A549 (cell line): Measurements from ENCODE around the gene SAP25. TPM values are rescaled to one million over a fixed set of nuclear protein-coding genes. Genes with fewer than 3 reads are reported as not detected.

Source experiments
- ATAC-seq, 2 experiments: fragments of 200-7000 bp in 1 of 2; fragments of >200 bp in 1 of 2; cut with Nextera tagmentation in 1 of 2; cut with Tn5 transposase in 1 of 2; 3 replicates each; pipeline versions ENCODE4 v1.8.0 to v1.9.1; 2018 to 2020; ENCODE audit warnings: mild to moderate bottlenecking in 1 of 2, moderate library complexity in 1 of 2
- CTCF ChIA-PET: fragments of 300-600 bp; sonication (Branson Sonifier 250); formaldehyde crosslinking; extraction: SDS; loops from one replicate; lab custom pipeline; 2021; ENCODE audit warnings: antibody characterized with exemption, inconsistent platforms; lab: Yijun Ruan, JAX
- POLR2A ChIA-PET: fragments of 350-600 bp; formaldehyde crosslinking; extraction: SDS; loops from one replicate; lab custom pipeline; 2021; ENCODE audit warnings: antibody characterized with exemption, inconsistent platforms; lab: Yijun Ruan, JAX
- DNase-seq, 2 experiments: peaks; one replicate each; pipeline versions ENCODE4 v3.0.0 to v3.0.0-alpha.2; 2011 to 2016; ENCODE audit warnings: low read depth in 1 of 2, low spot score in 1 of 2
- FAIRE-seq: peaks from 2 replicates; lab custom pipeline; 2011; peaks lifted over from hg19 to GRCh38; lab: Jason Lieb, UNC
- H3K27ac ChIP-seq, 2 experiments: fragments of >200 bp; sonication (Bioruptor Twin); formaldehyde crosslinking; 3 replicates each; pipeline ENCODE4 v1.5.1; 2016 to 2017
- H3K4me1 ChIP-seq: fragments of >200 bp; sonication (Bioruptor Twin); formaldehyde crosslinking; 3 replicates; pipeline ENCODE4 v1.6.1; 2016
- H3K4me2 ChIP-seq: fragments of >200 bp; sonication (Bioruptor Twin); formaldehyde crosslinking; 3 replicates; pipeline ENCODE4 v1.6.1; 2016
- H3K4me3 ChIP-seq: fragments of >200 bp; sonication (Bioruptor Twin); formaldehyde crosslinking; 3 replicates; pipeline ENCODE4 v1.5.1; 2016
- H3K9me3 ChIP-seq: fragments of >200 bp; sonication (Bioruptor Twin); formaldehyde crosslinking; 3 replicates; pipeline ENCODE4 v1.6.1; 2016
- BHLHE40 ChIP-seq: IDR thresholded peaks from 2 replicates; pipeline ENCODE4 v1.6.1; 2012; ENCODE audit warnings: low read depth, low read length, inconsistent platforms
- CBX2 ChIP-seq: fragments of 200-600 bp; sonication (generic); IDR thresholded peaks from 2 replicates; pipeline ENCODE4 v1.6.1; 2016; ENCODE audit warnings: low read depth, mild to moderate bottlenecking, borderline replicate concordance
- CEBPB ChIP-seq, 2 experiments: fragments of >200 bp in 1 of 2; sonication (Bioruptor Twin) in 1 of 2; formaldehyde crosslinking in 1 of 2; IDR thresholded peaks; 2 replicates each; pipeline ENCODE4 v1.6.1; 2012 to 2016
- CHD4 ChIP-seq: fragments of 200-600 bp; sonication (generic); IDR thresholded peaks from 2 replicates; pipeline ENCODE4 v1.6.1; 2016; ENCODE audit warnings: antibody characterized with exemption, mild to moderate bottlenecking, borderline replicate concordance
- EHF ChIP-seq: fragments of 250-450 bp; sonication (Bioruptor Pico); IDR thresholded peaks from 2 replicates; pipeline ENCODE4 v1.5.0; 2020; ENCODE audit warnings: mild to moderate bottlenecking
- EHMT2 ChIP-seq: fragments of 200-600 bp; sonication (generic); IDR thresholded peaks from 2 replicates; pipeline ENCODE4 v1.6.1; 2016; ENCODE audit warnings: antibody characterized with exemption, low read depth, mild to moderate bottlenecking, moderate library complexity
- ESRRA ChIP-seq: fragments of 150-350 bp; IDR thresholded peaks from 2 replicates; pipeline ENCODE4 v1.6.1; 2014; ENCODE audit warnings: mild to moderate bottlenecking, low read length, borderline replicate concordance
- HOXB5 ChIP-seq: fragments of 250-450 bp; sonication (Bioruptor Pico); IDR thresholded peaks from 2 replicates; pipeline ENCODE4 v1.5.0; 2020; ENCODE audit warnings: mild to moderate bottlenecking, moderate library complexity
- NPAS2 ChIP-seq: fragments of 250-450 bp; sonication (Bioruptor Pico); IDR thresholded peaks from 2 replicates; pipeline ENCODE4 v1.8.0; 2022; ENCODE audit warnings: mild to moderate bottlenecking, moderate library complexity, borderline replicate concordance
- NR3C1 ChIP-seq: fragments of >200 bp; sonication (Bioruptor Twin); formaldehyde crosslinking; IDR thresholded peaks from 3 replicates; pipeline ENCODE4 v1.6.1; 2017
- PHF8 ChIP-seq: fragments of 200-600 bp; sonication (generic); IDR thresholded peaks from 2 replicates; pipeline ENCODE4 v1.6.1; 2016; ENCODE audit warnings: low read depth, mild to moderate bottlenecking, antibody characterized with exemption, moderate library complexity, borderline replicate concordance
- POLR2A ChIP-seq: IDR thresholded peaks from 2 replicates; pipeline ENCODE4 v1.6.1; 2012; ENCODE audit warnings: mild to moderate bottlenecking, low read length
- POLR2AphosphoS2 ChIP-seq: conservative IDR thresholded peaks from 2 replicates; pipeline ENCODE4 v1.6.1; 2012; ENCODE audit warnings: low read length, improper control_type of control experiment, inconsistent platforms
- RAD21 ChIP-seq, 2 experiments: fragments of >200 bp in 1 of 2; sonication (Bioruptor Twin) in 1 of 2; formaldehyde crosslinking in 1 of 2; IDR thresholded peaks in 1 of 2; conservative IDR thresholded peaks in 1 of 2; 2 replicates in 1 of 2; 3 replicates in 1 of 2; pipeline ENCODE4 v1.6.1; 2012 to 2018; ENCODE audit warnings: inconsistent platforms in 1 of 2
- RCOR1 ChIP-seq: fragments of 150-350 bp; IDR thresholded peaks from 2 replicates; pipeline ENCODE4 v1.6.1; 2014; ENCODE audit warnings: antibody characterized with exemption, low read length, low read depth
- RFX5 ChIP-seq: fragments of 450-650 bp; IDR thresholded peaks from 2 replicates; pipeline ENCODE4 v1.7.1; 2014; ENCODE audit warnings: antibody characterized with exemption, mild to moderate bottlenecking, moderate library complexity
- RNF2 ChIP-seq: fragments of 200-600 bp; sonication (generic); IDR thresholded peaks from 2 replicates; pipeline ENCODE4 v1.6.1; 2016; ENCODE audit warnings: low read depth, mild to moderate bottlenecking, antibody characterized with exemption, moderate library complexity, borderline replicate concordance
- SMC3 ChIP-seq: fragments of >200 bp; sonication (Bioruptor Twin); formaldehyde crosslinking; IDR thresholded peaks from 3 replicates; pipeline ENCODE4 v1.6.1; 2018; ENCODE audit warnings: inconsistent platforms
- SREBF2 ChIP-seq: fragments of 450-650 bp; IDR thresholded peaks from 2 replicates; pipeline ENCODE4 v1.6.1; 2014; ENCODE audit warnings: mild to moderate bottlenecking, moderate library complexity
- WGBS: methylation state at CpG from one replicate; pipeline ENCODE4 v1.1.6; 2017; ENCODE audit errors: missing lambda C conversion rate; 5-methylcytosine and 5-hydroxymethylcytosine counted together
- polyA plus RNA-seq, 4 experiments: library from polyadenylated mRNA; depleted of rRNA in 3 of 4; stranded (reverse); fragments of >200 nt; fragmentation: RNase III in 1 of 4; extraction: RNeasy Plus Mini Kit Qiagen cat#74134 plus additional on column Dnase treatment in 1 of 4; gene quantifications; 2 replicates in 3 of 4; 3 replicates in 1 of 4; pipeline ENCODE4 v1.2.3, GENCODE V29; 2011 to 2017
- TF ChIP-seq, protein P1 (sequence below): fragments of 250-450 bp; sonication (Bioruptor Pico); IDR thresholded peaks from 2 replicates; pipeline ENCODE4 v1.5.0; 2020; ENCODE audit warnings: low read depth, mild to moderate bottlenecking, moderate library complexity
- TF ChIP-seq, protein P2 (sequence below): fragments of 450-650 bp; IDR thresholded peaks from 2 replicates; pipeline ENCODE4 v1.6.1; 2014; ENCODE audit warnings: antibody characterized with exemption
- TF ChIP-seq, protein P3 (sequence below): IDR thresholded peaks from 2 replicates; pipeline ENCODE4 v1.6.1; 2012

The SAP25 gene
- polyA plus RNA-seq, 2 of the 4 experiments (the other 2 are of a cell fraction) = 0.37 TPM; not detected in 1

DNA sequence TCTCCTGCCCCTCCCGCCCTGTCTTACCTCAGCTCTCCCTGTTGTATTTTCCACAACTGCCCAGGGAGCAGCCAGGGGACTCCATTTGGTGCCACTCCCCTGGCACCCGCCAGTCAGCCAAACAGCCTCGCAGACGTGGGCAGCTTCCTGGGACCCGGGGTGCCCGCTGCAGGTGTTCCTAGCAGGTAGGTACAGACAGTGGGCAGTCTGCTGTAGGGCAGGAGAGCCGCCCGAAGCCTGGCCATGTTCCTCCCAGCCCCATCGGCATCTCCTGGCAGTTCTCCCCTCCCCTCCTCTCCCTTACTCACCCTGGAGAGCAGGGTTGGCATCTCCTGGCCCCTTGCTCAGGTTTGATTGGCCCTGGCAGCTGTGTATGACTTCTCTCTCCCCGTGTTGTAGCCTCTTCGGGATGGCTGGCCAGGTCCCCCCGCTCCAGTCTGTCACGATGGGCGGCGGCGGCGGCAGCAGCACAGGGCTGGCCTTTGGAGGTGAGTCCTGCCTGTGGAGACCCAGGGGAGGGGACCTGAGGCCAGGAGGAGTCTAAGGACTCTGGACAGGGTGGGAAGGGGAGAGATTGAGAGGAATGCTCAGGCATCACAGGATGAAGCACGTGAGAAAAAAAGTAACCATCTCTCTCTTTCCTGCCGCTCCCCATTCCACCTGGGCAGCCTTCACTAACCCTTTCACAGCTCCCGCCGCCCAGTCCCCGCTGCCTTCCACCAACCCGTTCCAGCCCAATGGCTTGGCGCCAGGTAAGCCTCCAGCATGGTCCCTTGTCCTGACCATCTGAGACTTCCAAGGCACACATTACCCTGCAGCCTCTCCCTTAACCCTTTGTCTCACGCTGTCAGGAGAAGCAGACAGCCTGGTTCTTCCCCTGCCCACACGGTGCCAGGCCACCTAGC is 11.3 kb downstream of the SAP25 start:
- no peak for DNase-seq
- CTCF ChIA-PET = interaction anchor here (0.6 to 14.3 kb wide), 15 partner anchors 11 to 290 kb away, joined by 3 to 316 read pairs (median 15); partner anchors contain the start of genes AGFG2, FBXO24, LRCH4 and SAP25
- FAIRE-seq = no peak

DNA sequence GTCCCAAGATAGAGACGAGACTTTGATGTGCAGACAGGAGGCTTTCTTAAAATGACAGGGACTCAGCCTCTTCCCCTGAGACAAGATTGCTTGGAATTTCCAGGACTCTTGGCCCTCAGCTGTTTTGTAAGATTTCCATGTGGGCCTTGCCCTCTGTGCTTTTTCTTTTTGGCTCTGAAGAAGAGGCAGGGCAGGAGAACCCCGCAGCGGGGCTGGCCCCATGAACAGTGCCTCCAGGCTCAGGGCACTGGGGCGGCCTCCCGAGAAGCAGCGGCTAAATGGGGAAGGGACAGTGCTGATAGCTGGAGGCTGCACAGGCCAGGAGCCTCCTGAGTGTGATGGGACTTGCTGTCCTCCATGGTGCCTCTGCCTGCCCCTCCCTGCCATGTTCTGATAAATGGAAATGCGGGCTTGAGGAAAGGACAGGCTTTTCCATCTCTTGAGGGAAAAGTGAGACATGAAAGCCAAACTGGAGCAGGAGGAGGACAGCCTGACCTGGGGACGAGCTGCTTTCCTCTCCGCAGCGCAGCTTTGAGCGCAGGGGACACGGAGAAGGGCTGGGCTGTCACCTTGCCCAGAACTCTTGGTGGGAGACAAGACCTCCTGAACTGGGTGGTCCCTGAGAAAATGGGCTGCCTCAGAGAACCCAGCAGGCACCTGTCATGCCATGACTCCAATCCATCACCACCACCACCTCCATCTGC is 12.1 kb downstream of the SAP25 start:
- no peak overlapping the region for H3K4me2 ChIP-seq
- H3K9me3 ChIP-seq = no peaks in the 10 kb centered on the region
- WGBS = 96% methylated on average over 12 of the region's 12 CpGs
- H3K4me3 ChIP-seq = no peak overlapping the region
- CTCF ChIA-PET = interaction anchor here (0.5 to 14.3 kb wide), 11 partner anchors 15 to 291 kb away, joined by 3 to 316 read pairs (median 27); partner anchors contain the start of genes AGFG2, FBXO24, LRCH4 and SLC12A9
- TF ChIP-seq POLR2AphosphoS2 (no peak), RNF2 (no peak), BHLHE40 (no peak), NPAS2 (CRISPR knock-in tag) (no peak), SREBF2 (no peak), SMC3 (no peak), RCOR1 (no peak), CEBPB (IDR thresholded peaks at IDR 0.05) (no peak), ESRRA (no peak)
- TF ChIP-seq, protein P1, sequence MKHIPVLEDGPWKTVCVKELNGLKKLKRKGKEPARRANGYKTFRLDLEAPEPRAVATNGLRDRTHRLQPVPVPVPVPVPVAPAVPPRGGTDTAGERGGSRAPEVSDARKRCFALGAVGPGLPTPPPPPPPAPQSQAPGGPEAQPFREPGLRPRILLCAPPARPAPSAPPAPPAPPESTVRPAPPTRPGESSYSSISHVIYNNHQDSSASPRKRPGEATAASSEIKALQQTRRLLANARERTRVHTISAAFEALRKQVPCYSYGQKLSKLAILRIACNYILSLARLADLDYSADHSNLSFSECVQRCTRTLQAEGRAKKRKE (CRISPR knock-in tag) = no peak
- TF ChIP-seq, protein P2, sequence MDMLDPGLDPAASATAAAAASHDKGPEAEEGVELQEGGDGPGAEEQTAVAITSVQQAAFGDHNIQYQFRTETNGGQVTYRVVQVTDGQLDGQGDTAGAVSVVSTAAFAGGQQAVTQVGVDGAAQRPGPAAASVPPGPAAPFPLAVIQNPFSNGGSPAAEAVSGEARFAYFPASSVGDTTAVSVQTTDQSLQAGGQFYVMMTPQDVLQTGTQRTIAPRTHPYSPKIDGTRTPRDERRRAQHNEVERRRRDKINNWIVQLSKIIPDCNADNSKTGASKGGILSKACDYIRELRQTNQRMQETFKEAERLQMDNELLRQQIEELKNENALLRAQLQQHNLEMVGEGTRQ = no peak
- TF ChIP-seq, protein P3, sequence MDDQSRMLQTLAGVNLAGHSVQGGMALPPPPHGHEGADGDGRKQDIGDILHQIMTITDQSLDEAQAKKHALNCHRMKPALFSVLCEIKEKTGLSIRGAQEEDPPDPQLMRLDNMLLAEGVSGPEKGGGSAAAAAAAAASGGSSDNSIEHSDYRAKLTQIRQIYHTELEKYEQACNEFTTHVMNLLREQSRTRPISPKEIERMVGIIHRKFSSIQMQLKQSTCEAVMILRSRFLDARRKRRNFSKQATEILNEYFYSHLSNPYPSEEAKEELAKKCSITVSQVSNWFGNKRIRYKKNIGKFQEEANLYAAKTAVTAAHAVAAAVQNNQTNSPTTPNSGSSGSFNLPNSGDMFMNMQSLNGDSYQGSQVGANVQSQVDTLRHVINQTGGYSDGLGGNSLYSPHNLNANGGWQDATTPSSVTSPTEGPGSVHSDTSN = no peak
- TF ChIP-seq, all 56 proteins: peak for 0
- no peak overlapping the region for H3K27ac ChIP-seq
- POLR2A ChIA-PET = no interaction called here
- H3K4me1 ChIP-seq = no peaks in the 10 kb centered on the region
- FAIRE-seq (no peak), DNase-seq (no peak), ATAC-seq (no peak)

More for the DNA sequence above, 11.3 kb downstream of the SAP25 start:
- POLR2A ChIA-PET = no interaction called here
- 85% methylated on average over 25 of the region's 26 CpGs for WGBS
- no peak for TF ChIP-seq CHD4
- no peak for TF ChIP-seq BHLHE40
- no peak for TF ChIP-seq CBX2
- TF ChIP-seq RAD21 (conservative IDR thresholded peaks at IDR 0.05 in 1 of 2, IDR thresholded peaks at IDR 0.05 in 1 of 2) = no peak
- no peak for TF ChIP-seq EHMT2
- no peak for TF ChIP-seq HOXB5 (CRISPR knock-in tag)
- no peak for TF ChIP-seq PHF8
- TF ChIP-seq POLR2A = no peak
- TF ChIP-seq EHF (CRISPR knock-in tag) = no peak
- TF ChIP-seq NR3C1 = no peak
- TF ChIP-seq RFX5 = no peak
- TF ChIP-seq, protein P1 (CRISPR knock-in tag) = no peak
- Histone ChIP-seq H3K9me3 (no peaks in the 10 kb centered on the region), H3K4me3 (no peak overlapping the region), H3K4me1 (no peaks in the 10 kb centered on the region), H3K4me2 (no peak overlapping the region), H3K27ac (no peak overlapping the region)
- no peak for ATAC-seq
